Measurements from ENCODE around the gene PIAS4.

The PIAS4 gene

GRCh38 chr19:4023600-4024398, 16.3 kb downstream of the PIAS4 start:
- no peak for DNase-seq (ENCODE audit: low read depth in 2 of 2)

GRCh38 chr19:4025317-4025716, 17.8 kb downstream of the PIAS4 start:
- DNase-seq (ENCODE audit: low read depth in 2 of 2), result no peak

GRCh38 chr19:4027146-4027545, 19.6 kb downstream of the PIAS4 start:
- DNase-seq (ENCODE audit: low read depth in 2 of 2), result no peak

GRCh38 chr19:4028334-4029246, 21.1 kb downstream of the PIAS4 start:
- DNase-seq (ENCODE audit: low read depth in 2 of 2), result no peak

DNA sequence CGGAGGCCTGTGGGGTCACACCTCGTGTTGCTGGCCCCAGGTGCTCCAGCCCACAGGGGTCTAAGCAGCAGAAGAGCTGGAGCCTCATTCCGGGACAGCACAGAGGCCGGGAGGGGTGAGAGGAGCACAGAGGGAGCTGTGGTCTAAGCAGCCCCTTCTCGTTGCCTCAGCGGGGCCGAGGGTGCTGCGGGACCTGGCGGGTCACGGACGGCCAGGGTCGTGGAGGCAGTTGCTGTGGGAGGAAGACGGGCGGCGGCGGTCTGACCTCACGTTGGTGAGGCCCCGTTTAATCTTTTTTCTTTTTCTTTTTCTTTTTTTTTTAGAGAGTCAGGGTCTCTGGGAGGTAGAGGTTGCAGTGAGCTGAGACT, 21.7 kb downstream of the PIAS4 start:
- no peak for DNase-seq (ENCODE audit: low read depth in 2 of 2)

- no peak for DNase-seq (ENCODE audit: low read depth in 2 of 2)
These were observed 23.0 kb downstream of the PIAS4 start for GRCh38 chr19:4030552-4030951.

- DNase-seq (ENCODE audit: low read depth in 2 of 2), result no peak
These were observed 23.4 kb downstream of the PIAS4 start for GRCh38 chr19:4030981-4031380.

DNA sequence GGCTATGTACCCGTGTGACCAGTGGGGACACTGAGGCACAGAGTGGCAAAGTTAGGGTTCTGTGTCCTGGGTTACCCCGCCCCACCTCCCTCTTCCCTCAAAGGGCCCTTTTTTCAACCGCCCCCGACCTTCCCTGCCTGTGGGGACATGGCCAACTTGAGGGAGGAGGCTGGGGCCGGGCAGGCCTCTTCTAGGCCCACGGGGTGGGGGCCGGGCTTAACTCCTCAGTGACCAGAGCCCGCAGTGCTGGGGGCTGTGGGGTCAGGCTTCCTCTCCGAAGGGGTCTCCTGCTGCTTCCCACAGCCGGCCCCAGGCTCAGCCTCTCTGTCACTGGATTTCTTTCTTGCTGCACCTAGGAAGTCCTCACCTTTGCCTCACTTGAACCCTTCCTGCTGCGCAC, 23.9 kb downstream of the PIAS4 start:
- DNase-seq (ENCODE audit: low read depth in 2 of 2), result no peak

DNA sequence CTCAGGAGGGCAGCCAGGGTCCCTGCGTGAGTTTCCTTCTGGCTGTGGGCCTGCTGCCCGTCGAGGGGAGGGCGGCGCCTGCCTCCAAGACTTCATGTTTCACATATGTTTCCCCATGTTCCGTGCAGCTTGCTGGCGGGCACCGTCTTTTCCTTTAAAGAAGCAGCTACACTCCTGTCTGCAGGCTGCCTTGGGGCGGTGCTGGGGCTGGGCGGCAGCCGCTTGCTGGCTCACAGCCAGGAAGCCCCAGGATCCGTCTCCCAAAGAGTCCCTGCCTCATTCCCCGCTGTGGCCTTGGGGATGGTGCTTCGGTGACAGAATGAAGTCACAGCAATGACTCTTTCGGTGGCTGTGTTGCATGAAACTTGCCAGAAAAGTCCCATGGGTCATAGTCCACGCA, 24.9 kb downstream of the PIAS4 start:
- no peak for DNase-seq (ENCODE audit: low read depth in 2 of 2)

DNA sequence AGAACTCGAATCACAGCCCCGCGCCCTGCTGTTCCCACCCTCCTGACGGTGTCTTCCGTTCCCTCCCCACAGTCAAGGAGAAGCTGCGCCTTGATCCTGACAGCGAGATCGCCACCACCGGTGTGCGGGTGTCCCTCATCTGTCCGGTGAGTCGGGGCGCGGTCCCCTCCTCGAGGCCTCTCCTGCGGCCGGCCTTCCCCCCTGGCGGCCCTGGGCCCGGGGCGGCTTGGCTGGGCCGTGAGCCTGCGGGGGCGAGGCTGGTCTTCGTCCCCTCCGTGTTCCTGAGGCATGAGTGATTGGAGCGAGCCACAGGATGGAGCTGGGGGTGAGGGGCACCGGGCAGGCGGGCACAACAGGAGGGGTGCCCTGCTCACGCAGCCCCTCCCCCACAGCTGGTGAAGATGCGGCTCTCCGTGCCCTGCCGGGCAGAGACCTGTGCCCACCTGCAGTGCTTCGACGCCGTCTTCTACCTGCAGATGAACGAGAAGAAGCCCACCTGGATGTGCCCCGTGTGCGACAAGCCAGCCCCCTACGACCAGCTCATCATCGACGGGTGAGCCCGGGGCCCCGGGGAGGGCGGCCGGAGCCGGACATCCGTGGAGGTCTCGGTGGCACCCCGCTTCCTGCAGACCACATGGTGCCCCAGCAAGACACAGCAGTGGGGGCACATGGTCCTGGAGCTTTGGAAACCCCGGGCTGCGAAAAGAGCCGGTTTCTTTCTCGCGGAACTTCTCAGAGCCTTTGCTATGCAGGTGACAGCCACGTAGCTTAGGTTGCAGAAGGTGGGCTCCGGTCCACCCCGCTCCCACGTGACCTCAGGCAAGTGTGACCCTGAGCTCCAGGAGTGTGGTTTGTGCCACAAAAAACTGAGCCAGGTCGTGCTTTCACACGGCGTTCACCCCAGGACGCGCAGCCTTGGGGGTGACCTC, 25.8 kb downstream of the PIAS4 start:
- DNase-seq (ENCODE audit: low read depth in 2 of 2), result no peak

GRCh38 chr19:4034048-4035017, 26.8 kb downstream of the PIAS4 start:
- no peak for DNase-seq (ENCODE audit: low read depth in 2 of 2)

- DNase-seq (ENCODE audit: low read depth in 2 of 2), result no peak
These were observed 27.6 kb downstream of the PIAS4 start for GRCh38 chr19:4035018-4035566.

GRCh38 chr19:4035582-4035981, 28.0 kb downstream of the PIAS4 start:
- DNase-seq (ENCODE audit: low read depth in 2 of 2), result no peak

DNA sequence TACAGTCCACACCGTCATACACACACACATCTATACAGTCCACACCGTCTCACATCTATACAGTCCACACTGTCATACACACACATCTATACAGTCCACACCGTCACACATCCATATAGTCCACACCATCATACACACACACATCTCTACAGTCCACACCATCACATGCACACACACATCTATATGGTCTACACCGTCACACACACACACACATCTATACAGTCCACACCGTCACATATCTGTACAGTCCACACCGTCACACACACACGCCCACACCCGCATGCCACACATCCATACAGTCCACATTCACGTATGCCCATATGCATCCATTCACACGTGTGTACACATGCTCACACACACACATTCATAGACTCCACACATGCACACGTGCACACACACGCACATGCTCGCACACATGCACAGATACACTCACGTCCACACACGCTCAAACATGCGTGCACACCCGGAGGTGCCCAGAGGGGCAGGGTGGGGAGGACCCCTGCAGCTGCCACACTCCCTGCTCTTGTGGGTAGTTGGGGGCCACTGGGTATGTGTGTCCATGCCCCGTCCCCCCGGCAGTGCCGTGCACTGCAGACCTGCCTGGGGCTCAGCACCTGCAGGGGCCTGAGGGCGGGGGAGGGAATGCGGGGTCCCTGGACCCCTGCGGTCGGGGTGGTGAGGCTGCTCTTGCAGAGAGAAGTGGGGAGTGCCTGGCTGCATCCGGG, 29.2 kb downstream of the PIAS4 start:
- no peak for DNase-seq (ENCODE audit: low read depth in 2 of 2)

DNA sequence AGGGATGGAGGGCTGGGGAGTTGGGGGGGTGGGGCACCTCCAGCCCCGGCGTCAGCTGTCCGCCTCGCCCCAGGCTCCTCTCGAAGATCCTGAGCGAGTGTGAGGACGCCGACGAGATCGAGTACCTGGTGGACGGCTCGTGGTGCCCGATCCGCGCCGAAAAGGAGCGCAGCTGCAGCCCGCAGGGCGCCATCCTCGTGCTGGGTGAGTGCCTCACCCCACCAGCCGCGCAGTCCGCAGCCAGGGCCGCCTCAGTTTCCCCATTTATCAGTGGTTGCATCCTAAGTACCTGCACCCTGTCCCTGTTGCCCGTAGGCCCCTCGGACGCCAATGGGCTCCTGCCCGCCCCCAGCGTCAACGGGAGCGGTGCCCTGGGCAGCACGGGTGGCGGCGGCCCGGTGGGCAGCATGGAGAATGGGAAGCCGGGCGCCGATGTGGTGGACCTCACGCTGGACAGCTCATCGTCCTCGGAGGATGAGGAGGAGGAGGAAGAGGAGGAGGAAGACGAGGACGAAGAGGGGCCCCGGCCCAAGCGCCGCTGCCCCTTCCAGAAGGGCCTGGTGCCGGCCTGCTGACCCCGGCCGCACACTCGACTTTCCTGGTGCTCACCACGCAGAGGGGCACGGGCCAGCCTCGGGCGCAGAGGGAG, 29.9 kb downstream of the PIAS4 start:
- DNase-seq (ENCODE audit: low read depth in 2 of 2), result no peak

DNA sequence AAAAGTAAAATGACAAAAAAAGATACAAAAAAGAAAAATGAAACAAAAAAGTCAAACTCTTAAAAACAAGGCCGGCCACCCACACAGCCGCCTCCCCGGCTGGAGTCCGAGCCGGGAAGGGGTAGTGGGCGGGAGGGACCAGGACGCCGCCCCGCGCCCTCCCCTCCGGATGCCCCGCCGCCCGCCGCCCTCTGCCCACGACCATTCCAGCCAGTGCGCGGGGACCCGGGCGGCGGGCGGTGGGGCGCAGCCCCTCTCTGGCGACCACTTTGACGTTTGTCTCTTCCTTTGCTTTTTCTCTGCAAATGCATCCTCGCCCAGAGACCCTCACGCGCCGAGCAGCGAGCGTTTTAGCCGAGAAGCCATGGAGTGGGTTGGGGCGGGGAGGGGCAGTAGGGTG, 30.5 kb downstream of the PIAS4 start:
- DNase-seq (ENCODE audit: low read depth in 2 of 2), result no peak

DNA sequence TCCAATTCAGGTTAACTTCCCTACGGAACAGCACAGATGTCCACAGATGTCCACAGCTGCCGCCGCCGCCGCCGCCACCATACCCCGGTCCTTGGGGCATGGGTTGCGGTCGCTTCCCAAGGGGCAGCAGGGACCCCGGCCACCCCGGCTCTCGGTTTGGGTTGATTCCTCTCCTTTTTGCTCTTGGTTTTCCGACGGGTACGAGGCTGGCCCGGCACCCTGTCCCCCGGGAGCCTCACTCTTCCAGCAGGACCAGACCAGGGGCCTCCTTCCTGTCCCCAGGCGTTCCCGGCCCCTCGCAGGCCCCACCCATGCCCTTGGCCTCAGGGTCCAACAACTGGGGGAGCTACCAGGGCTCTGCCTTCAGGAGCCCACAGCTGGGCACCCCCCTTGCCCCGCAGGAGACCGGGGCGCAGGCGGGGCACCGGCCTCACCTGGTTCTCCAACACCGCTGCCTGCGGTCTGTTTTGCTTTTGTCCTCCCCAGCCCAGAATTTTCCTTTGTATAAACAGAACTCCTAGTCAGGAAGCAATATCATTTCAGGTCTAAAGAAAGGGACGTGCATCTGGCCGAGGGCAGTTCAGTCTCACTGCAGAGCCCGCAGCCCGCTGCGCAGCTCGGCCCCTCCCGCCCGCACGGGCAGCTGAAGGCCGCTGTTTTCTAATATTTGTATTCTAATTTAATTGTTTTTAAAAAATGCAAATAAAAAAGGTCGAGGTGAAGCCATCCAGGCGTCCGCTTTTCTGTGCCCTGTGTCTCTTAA, 31.3 kb downstream of the PIAS4 start:
- no peak for DNase-seq (ENCODE audit: low read depth in 2 of 2)

- DNase-seq (ENCODE audit: low read depth in 2 of 2), result no peak
These were observed 34.7 kb downstream of the PIAS4 start for GRCh38 chr19:4042064-4042730.
